ENCODE measurements around the gene SLC23A3. TPM values are rescaled to one million over a fixed set of nuclear protein-coding genes. Genes with fewer than 3 reads are reported as not detected.

Gene SLC23A3
- total RNA-seq, 1 experiment from 2014 or later: 7.1 TPM

- intact Hi-C loops (cut with micrococcal nuclease; ENCODE audit: unreplicated experiment): no loop called here
- Histone ChIP-seq H4K20me1 (ENCODE audit: insufficient read depth) (no peaks in the 10 kb centered on the region), H3K4me1 (replicated peaks; ENCODE audit: insufficient read depth) (no peaks in the 10 kb centered on the region), H3F3A (ENCODE audit: insufficient read depth, low read depth) (no peaks in the 10 kb centered on the region), H3K9me3 (ENCODE audit: insufficient read depth, low read depth) (no peaks in the 10 kb centered on the region), H2AFZ (no peak overlapping the region), H3K79me2 (ENCODE audit: low read depth) (no peaks in the 10 kb centered on the region), H3K4me2 (no peak overlapping the region), H3K36me3 (ENCODE audit: low read depth) (no peaks in the 10 kb centered on the region), H3K27me3 (ENCODE audit: insufficient read depth, low read depth) (no peaks in the 10 kb centered on the region), H3K4me3 (no peak overlapping the region), H3K27ac (no peak overlapping the region), H3K9me2 (ENCODE audit: insufficient read depth) (no peaks in the 10 kb centered on the region)
- TF ChIP-seq, protein P1, sequence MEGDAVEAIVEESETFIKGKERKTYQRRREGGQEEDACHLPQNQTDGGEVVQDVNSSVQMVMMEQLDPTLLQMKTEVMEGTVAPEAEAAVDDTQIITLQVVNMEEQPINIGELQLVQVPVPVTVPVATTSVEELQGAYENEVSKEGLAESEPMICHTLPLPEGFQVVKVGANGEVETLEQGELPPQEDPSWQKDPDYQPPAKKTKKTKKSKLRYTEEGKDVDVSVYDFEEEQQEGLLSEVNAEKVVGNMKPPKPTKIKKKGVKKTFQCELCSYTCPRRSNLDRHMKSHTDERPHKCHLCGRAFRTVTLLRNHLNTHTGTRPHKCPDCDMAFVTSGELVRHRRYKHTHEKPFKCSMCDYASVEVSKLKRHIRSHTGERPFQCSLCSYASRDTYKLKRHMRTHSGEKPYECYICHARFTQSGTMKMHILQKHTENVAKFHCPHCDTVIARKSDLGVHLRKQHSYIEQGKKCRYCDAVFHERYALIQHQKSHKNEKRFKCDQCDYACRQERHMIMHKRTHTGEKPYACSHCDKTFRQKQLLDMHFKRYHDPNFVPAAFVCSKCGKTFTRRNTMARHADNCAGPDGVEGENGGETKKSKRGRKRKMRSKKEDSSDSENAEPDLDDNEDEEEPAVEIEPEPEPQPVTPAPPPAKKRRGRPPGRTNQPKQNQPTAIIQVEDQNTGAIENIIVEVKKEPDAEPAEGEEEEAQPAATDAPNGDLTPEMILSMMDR (conservative IDR thresholded peaks at IDR 0.05): no peak
- TF ChIP-seq EZH2 (IDR thresholded peaks at IDR 0.05; ENCODE audit: low read depth): no peak
- no peak for DNase-seq
- POLR2A ChIA-PET (ENCODE audit: unreplicated experiment): no interaction called here
- CTCF ChIA-PET: no interaction called here
- BruUV-seq (replicated peaks): no TSS peak
Observed at GRCh38 chr2:219199470-219200211, 29.8 kb upstream of the SLC23A3 start.

DNA sequence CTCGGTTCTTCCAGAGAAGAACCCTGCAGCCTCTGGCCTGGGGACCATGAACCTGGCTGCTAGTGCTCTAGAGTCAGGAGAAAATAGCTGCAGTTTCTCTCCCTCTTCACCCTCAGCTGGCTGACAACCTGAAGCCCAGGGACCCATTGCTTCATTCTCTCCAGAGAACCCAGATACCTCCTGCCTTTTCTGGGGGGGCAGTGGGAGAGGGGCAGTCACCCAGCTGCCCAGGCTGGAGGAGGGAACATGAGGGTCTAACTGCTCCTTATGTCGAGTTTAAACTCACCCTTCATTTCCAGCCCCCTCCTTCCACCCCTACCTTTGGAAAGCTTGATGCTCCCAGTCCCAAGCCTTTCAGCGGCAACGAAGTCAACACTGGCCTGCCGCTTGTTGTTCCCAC lies 29.1 kb upstream of the SLC23A3 start:
- no peak overlapping the region for H2AFZ ChIP-seq
- H3K79me2 ChIP-seq (ENCODE audit: low read depth): no peaks in the 10 kb centered on the region
- H3K9me3 ChIP-seq (ENCODE audit: insufficient read depth, low read depth): no peaks in the 10 kb centered on the region
- H3K9me2 ChIP-seq (ENCODE audit: insufficient read depth): no peaks in the 10 kb centered on the region
- no peak for TF ChIP-seq EZH2 (IDR thresholded peaks at IDR 0.05; ENCODE audit: low read depth)
- TF ChIP-seq, protein P1 (conservative IDR thresholded peaks at IDR 0.05): no peak
- no peak overlapping the region for H3K27ac ChIP-seq
- no peaks in the 10 kb centered on the region for H3K36me3 ChIP-seq (ENCODE audit: low read depth)
- ChIA-PET CTCF (no interaction called here), POLR2A (ENCODE audit: unreplicated experiment) (no interaction called here)
- no TSS peak for BruUV-seq (replicated peaks)
- H3K27me3 ChIP-seq (ENCODE audit: insufficient read depth, low read depth): no peaks in the 10 kb centered on the region
- no peaks in the 10 kb centered on the region for H4K20me1 ChIP-seq (ENCODE audit: insufficient read depth)
- H3K4me3 ChIP-seq: no peak overlapping the region
- no peak overlapping the region for H3K4me2 ChIP-seq
- no peaks in the 10 kb centered on the region for H3F3A ChIP-seq (ENCODE audit: insufficient read depth, low read depth)
- intact Hi-C loops (cut with micrococcal nuclease; ENCODE audit: unreplicated experiment): no loop called here
- no peaks in the 10 kb centered on the region for H3K4me1 ChIP-seq (replicated peaks; ENCODE audit: insufficient read depth)
- DNase-seq: no peak

DNA sequence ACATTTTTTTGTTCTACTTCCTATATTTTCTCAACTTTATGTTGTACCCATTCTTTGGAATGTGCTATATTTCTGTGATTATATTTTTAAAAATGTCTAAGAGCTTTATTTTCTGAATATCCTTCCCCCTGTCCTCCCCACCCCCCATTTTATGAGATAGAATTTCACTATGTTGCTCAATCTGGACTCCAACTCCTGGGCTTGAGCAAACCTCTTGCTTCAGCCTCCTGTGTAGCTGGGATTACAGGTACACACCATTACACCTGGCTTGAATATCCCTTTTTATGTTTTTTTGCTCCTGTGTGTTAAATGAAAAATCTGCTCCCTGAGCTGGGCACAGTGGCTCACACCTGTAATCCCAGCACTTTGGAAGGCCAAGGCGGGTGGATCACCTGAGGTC lies 27.6 kb upstream of the SLC23A3 start:
- ChIA-PET POLR2A (ENCODE audit: unreplicated experiment) (interaction anchor here (0.6 kb wide), 1 partner anchor 22 kb away, joined by 4 read pairs; the partner anchor contains the start of gene ABCB6), CTCF (no interaction called here)
- Histone ChIP-seq H3K27me3 (ENCODE audit: insufficient read depth, low read depth) (no peaks in the 10 kb centered on the region), H3K9me2 (ENCODE audit: insufficient read depth) (no peaks in the 10 kb centered on the region), H2AFZ (no peak overlapping the region), H3K4me3 (no peak overlapping the region), H3K36me3 (ENCODE audit: low read depth) (no peaks in the 10 kb centered on the region), H3F3A (ENCODE audit: insufficient read depth, low read depth) (0 out of 2 replicates have a peak, but pooled peaks cover 5% of the 10 kb centered on the region), H3K9me3 (ENCODE audit: insufficient read depth, low read depth) (no peaks in the 10 kb centered on the region), H3K27ac (no peak overlapping the region), H3K4me2 (no peak overlapping the region), H4K20me1 (ENCODE audit: insufficient read depth) (no peaks in the 10 kb centered on the region), H3K79me2 (ENCODE audit: low read depth) (no peaks in the 10 kb centered on the region), H3K4me1 (replicated peaks; ENCODE audit: insufficient read depth) (no peaks in the 10 kb centered on the region)
- BruUV-seq (replicated peaks): no TSS peak
- no peak for DNase-seq
- TF ChIP-seq, protein P1 (conservative IDR thresholded peaks at IDR 0.05): no peak
- no peak for TF ChIP-seq EZH2 (IDR thresholded peaks at IDR 0.05; ENCODE audit: low read depth)
- intact Hi-C loops (cut with micrococcal nuclease; ENCODE audit: unreplicated experiment): no loop called here

Measured in PC-9 (cell line).